ENCODE data around the gene DYNLT1.
A peak's percentile ranks its signal among the peaks of the same experiment; 100 is the strongest.
"Not testable (repeated sequence)": the region's sequence is repeated elsewhere in the genome, so short reads cannot be mapped to it uniquely, and the experiment has no call there.

Gene DYNLT1

GRCh38 chr6:158644231-158645063 is at the start of gene DYNLT1:
Gene DYNLT1, minus strand, starts transcription at chr6:158644743. Its CDS starts 35 bp downstream, at chr6:158644708.
- DNase-seq (ENCODE audit: low read depth), result peak; percentile 93

GRCh38 chr6:158688860-158689259 is 44.3 kb upstream of the DYNLT1 start:
- DNase-seq (ENCODE audit: low read depth), result peak; percentile 79

GRCh38 chr6:158687506-158687905 is 43.0 kb upstream of the DYNLT1 start:
- no peak for DNase-seq (ENCODE audit: low read depth)

DNA sequence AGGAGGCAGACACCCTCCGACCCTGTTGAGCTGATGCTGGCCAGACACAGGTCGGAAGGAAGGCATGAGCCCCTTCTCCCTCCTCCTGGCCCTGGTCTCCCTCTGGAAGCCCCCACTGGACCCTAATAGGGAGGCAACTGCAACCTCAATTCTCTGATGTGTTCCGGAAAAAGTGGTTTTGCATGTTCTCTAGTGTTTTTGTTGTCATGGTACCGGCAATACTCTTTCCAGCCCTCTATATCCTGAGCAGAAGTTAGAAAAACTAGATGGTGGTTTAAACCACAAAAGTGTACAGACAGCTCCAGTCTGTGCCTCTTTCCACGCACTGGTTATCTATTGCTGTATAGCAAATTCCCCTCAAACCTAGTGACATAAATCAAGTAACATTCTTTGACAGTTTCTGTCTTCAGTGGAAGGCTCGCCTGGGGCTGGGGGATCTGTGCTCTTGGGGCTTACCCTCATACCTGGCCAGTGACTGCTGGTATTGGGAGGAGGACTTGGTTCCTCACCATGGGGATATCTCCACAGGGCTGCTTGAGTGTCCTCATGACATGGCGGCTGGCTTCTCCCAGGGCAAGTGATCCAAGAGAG is 42.3 kb upstream of the DYNLT1 start:
- no peak for DNase-seq (ENCODE audit: low read depth)

DNA sequence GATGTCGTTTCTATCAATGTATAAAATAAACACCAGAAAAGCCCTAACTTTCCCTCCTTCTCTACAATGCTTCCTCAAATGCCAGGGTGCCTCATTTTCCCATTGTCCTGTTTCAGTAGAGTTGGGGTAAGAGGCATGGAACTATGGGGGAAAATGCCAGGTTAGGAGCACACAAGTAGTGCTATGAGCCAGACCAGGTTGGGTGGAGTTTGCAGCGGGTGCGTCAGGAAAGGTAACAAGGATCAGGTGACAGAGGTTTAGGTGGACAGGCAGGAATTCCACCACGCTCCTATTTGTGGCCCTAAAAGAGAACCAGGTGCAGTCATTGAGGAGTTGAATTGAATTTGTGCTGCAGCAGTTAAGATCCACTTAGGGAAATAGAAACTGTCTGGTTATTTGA is 41.8 kb upstream of the DYNLT1 start:
- no peak for DNase-seq (ENCODE audit: low read depth)

DNA sequence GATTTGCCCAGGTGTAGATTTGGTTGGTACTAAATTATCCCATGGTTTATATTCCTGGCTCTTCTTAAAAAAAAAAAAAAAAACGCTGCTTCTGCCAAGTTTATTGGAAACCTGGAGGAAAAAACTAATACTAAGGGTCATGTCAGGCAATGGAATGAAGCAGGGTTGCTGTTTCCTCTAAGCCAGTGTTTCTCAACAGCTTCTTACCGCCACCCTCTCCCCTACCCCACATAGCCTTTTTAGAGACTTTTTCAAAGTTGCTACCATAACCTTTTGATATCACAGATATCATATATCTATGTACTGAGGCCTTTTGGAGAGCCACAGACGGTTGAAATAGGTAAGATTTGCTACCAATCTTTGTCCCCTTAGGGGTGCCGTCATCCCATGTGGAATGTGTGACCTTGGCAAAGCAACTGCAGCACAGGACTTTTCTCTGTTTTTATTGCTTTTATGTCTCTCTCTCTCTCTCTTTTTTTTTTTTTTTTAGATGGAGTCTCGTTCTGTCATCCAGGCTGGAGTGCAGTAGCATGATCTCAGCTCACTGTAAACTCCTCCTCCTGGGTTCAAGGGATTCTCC is 40.3 kb upstream of the DYNLT1 start:
- no peak for DNase-seq (ENCODE audit: low read depth)

DNA sequence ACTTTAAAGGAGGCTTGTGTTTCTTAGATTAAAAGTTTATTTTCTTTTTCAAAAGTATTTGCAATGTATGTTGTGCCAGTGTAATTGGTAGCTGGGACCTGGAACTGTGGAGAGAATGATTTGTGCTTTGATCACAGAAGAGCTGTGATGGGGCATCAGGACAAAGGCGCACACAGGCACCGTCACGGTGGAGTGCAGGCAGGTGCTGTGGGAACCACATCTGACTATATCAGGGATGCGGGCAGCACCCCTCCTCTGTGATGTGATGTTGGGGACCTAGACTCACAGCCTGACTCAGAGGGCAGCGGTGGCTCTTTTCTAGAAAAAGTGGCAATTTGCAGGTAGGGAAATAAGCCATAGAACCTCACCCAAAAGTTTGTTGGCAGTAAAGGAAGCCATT is 39.8 kb upstream of the DYNLT1 start:
- no peak for DNase-seq (ENCODE audit: low read depth)

GRCh38 chr6:158680481-158680880 is 35.9 kb upstream of the DYNLT1 start:
- DNase-seq (ENCODE audit: low read depth), result no peak

DNA sequence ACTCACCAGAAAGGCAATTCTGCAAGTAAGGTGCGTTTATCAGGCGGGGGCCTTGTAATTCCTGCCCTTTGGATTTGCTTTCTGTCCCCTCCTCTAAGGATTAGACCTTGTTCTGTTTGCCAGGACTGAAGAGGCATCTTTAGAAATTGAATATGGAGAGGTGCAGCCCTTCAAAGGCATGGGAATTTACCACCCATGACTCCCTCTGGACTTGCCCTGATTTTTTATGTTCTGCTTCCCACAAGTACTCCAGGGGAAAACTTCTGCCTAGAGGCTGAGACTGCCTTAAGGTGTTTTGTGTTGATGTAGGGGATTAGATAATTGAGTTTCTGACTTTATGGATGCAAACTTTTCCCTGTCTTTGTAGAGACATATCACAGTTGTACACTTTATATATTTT is 35.5 kb upstream of the DYNLT1 start:
- DNase-seq (ENCODE audit: low read depth), result no peak

- DNase-seq (ENCODE audit: low read depth), result no peak
Observed at GRCh38 chr6:158677906-158678578, 33.5 kb upstream of the DYNLT1 start.

DNA sequence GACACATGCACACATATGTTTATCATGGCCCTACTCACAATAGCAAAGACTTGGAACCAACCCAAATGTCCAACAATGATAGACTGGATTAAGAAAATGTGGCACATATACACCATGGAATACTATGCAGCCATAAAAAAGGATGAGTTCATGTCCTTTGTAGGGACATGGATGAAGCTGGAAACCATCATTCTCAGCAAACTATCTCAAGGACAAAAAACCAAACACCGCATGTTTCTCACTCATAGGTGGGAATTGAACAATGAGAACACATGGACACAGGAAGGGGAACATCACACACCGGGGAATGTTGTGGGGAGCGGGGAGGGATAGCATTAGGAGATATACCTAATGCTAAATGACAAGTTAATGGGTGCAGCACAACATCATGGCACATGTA is 32.6 kb upstream of the DYNLT1 start:
- DNase-seq (ENCODE audit: low read depth), result not testable (repeated sequence)

- no peak for DNase-seq (ENCODE audit: low read depth)
Observed at GRCh38 chr6:158674342-158675131, 30.0 kb upstream of the DYNLT1 start.

- DNase-seq (ENCODE audit: low read depth), result no peak
Observed at GRCh38 chr6:158672726-158673125, 28.2 kb upstream of the DYNLT1 start.

- DNase-seq (ENCODE audit: low read depth), result not testable (repeated sequence)
Observed at GRCh38 chr6:158672119-158672518, 27.6 kb upstream of the DYNLT1 start.

DNA sequence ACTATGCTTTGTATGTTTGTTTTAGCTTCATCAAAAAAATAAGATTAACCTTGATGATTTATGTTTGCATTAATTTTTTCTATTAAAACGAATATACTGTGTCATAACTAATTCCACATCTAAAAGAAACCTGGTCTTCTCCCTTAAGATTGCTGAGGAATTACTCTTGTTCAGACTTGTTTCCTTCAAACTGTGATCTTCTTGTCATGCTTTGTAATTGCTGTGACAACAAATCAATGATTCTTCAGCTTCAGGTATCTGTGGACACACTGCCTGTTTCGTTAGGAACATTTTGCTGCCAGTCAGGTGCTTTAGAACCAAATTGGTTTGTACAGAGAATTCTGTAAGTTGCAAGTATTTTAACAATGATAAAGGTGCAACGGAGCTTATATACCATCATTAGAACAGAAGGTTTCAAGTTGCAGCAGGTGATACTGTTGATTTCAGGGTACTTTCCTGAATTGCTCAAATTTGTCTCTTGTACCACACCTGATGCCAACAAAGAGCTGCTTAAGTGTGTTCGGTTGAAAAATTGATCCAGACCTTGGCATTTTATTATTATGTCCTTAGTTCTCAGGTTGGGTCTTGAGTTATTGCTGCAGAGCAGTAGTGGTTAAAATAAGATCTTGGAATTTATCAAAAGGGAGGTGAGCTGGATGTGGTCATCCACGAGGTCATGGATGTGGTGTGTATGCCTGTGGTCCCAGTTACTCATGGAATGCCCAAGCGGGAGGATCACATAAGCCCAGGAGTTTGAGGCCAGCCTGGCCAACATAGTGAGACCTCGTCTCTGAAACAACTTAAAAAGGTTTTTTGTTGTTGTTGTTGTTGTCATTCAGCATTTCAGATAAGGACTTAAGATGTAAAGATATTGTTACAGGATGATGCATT is 24.8 kb upstream of the DYNLT1 start:
- peak; percentile 67 for DNase-seq (ENCODE audit: low read depth)

- no peak for DNase-seq (ENCODE audit: low read depth)
Observed at GRCh38 chr6:158668707-158669103, 24.2 kb upstream of the DYNLT1 start.

- DNase-seq (ENCODE audit: low read depth), result no peak
Observed at GRCh38 chr6:158667360-158667981, 22.9 kb upstream of the DYNLT1 start.

GRCh38 chr6:158666628-158667359 is 22.3 kb upstream of the DYNLT1 start:
- DNase-seq (ENCODE audit: low read depth), result no peak

DNA sequence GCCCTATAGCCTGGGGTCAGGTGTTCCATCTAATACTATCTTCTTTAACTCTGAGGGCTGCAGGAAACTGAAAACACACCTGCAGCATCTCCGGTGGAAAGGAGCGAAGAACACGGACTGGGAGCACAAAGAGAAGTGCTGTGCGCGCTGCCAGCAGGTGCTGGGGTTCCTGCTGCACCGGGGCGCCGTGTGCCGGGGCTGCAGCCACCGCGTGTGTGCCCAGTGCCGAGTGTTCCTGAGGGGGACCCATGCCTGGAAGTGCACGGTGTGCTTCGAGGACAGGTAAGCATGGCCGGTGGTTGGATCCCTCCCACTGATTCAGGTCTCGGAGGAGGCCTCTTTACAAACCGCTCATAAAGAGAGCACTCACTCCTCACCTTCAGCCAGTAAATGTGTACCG is 20.8 kb upstream of the DYNLT1 start:
- DNase-seq (ENCODE audit: low read depth), result no peak

Data from ELR (cell line).